ENCODE results near the gene FBXW10.
"Not testable (repeated sequence)": the region's sequence is repeated elsewhere in the genome, so short reads cannot be mapped to it uniquely, and the experiment has no call there.

- TF ChIP-seq MXI1 (IDR thresholded peaks at IDR 0.05; ENCODE audit: borderline replicate concordance, low read depth, low read length); NFE2L2 (IDR thresholded peaks at IDR 0.05; ENCODE audit: low read depth, low read length); CEBPB (IDR thresholded peaks at IDR 0.05; ENCODE audit: low read depth, low read length); MAFK (IDR thresholded peaks at IDR 0.05; ENCODE audit: low read depth, low read length); POLR2A (IDR thresholded peaks at IDR 0.05; ENCODE audit: low read depth, low read length); RAD21 (IDR thresholded peaks at IDR 0.05; ENCODE audit: low read length); SMC3 (IDR thresholded peaks at IDR 0.05; ENCODE audit: low read depth, low read length); CTCF (conservative IDR thresholded peaks at IDR 0.05; ENCODE audit: low read depth, low read length); ELK1 (IDR thresholded peaks at IDR 0.05; ENCODE audit: borderline replicate concordance, low read depth, low read length); FOS (IDR thresholded peaks at IDR 0.05; ENCODE audit: low read depth, low read length); RFX5 (IDR thresholded peaks at IDR 0.05; ENCODE audit: low read depth, low read length); MAZ (IDR thresholded peaks at IDR 0.05; ENCODE audit: borderline replicate concordance, low read depth, low read length); USF2 (IDR thresholded peaks at IDR 0.05; ENCODE audit: low read depth, low read length): not testable (repeated sequence)
Measured at GRCh38 chr17:18760221-18760620, 16.4 kb downstream of the FBXW10 start.

Data from IMR-90 (cell line).